GM12891 (cell line): ENCODE results near the gene DVL1.

Experiments used
- PAX5 ChIP-seq: IDR thresholded peaks from 2 replicates; pipeline ENCODE4 v1.6.1; 2011; ENCODE audit warnings: low read length, moderate library complexity, mild to moderate bottlenecking; ENCODE audit not compliant: insufficient read depth, severe bottlenecking
- POLR2A ChIP-seq: IDR thresholded peaks from 2 replicates; pipeline ENCODE4 v1.6.1; 2011; ENCODE audit warnings: low read depth, low read length, control low read depth
- POLR2AphosphoS5 ChIP-seq: IDR thresholded peaks from 2 replicates; pipeline ENCODE4 v1.6.1; 2011; ENCODE audit warnings: low read depth, low read length, control low read depth
- POU2F2 ChIP-seq: IDR thresholded peaks from 2 replicates; pipeline ENCODE4 v1.6.1; 2011; ENCODE audit warnings: low read depth, mild to moderate bottlenecking, control low read depth, low read length, moderate library complexity
- SPI1 ChIP-seq: IDR thresholded peaks from 2 replicates; pipeline ENCODE4 v1.6.1; 2011; ENCODE audit warnings: low read depth, low read length, control low read depth
- TAF1 ChIP-seq: IDR thresholded peaks from 2 replicates; pipeline ENCODE4 v1.6.1; 2011; ENCODE audit warnings: low read depth, low read length, control low read depth

- no peak for TF ChIP-seq TAF1
- TF ChIP-seq POLR2A = no peak
- TF ChIP-seq POU2F2 = no peak
- TF ChIP-seq POLR2AphosphoS5 = no peak
- no peak for TF ChIP-seq PAX5
- no peak for TF ChIP-seq SPI1
These were observed 6.6 kb downstream of the DVL1 start for GRCh38 chr1:1342584-1343115.
